Measurements from ENCODE around the gene ADGRF1. TPM values are rescaled to one million over a fixed set of nuclear protein-coding genes. Genes with fewer than 3 reads are reported as not detected.
A peak's percentile ranks its signal among the peaks of the same experiment; 100 is the strongest.

Gene ADGRF1
- total RNA-seq, 1 experiment from 2014 or later = 39.6 TPM

DNA sequence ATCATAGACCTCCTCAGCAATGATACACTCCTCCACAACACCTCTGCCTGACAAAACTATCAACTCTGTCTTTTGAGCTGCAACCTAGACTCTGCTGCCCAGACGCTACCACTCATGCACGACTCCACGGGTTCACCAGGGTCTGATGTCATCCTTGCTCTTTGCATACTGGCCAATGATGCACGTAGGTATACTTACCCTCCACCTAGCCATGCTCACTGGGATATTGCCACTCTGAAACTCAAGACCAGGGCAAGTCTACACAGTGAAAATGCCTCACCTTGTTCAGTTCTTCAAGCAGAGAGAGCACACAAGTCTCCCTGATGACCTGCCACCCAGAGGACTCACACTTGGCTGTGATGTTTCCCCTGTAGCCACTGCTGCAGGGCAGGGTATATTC lies 27.7 kb downstream of the ADGRF1 start (continued):
- no peak for TF ChIP-seq SP1 (IDR thresholded peaks at IDR 0.05; ENCODE audit: low read depth)
- no peak for TF ChIP-seq SRF (IDR thresholded peaks at IDR 0.05; ENCODE audit: low read depth)
- TF ChIP-seq, protein P1, sequence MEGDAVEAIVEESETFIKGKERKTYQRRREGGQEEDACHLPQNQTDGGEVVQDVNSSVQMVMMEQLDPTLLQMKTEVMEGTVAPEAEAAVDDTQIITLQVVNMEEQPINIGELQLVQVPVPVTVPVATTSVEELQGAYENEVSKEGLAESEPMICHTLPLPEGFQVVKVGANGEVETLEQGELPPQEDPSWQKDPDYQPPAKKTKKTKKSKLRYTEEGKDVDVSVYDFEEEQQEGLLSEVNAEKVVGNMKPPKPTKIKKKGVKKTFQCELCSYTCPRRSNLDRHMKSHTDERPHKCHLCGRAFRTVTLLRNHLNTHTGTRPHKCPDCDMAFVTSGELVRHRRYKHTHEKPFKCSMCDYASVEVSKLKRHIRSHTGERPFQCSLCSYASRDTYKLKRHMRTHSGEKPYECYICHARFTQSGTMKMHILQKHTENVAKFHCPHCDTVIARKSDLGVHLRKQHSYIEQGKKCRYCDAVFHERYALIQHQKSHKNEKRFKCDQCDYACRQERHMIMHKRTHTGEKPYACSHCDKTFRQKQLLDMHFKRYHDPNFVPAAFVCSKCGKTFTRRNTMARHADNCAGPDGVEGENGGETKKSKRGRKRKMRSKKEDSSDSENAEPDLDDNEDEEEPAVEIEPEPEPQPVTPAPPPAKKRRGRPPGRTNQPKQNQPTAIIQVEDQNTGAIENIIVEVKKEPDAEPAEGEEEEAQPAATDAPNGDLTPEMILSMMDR (IDR thresholded peaks at IDR 0.05 in 2 of 3, conservative IDR thresholded peaks at IDR 0.05 in 1 of 3; ENCODE audit: borderline replicate concordance in 1 of 3, insufficient read depth in 1 of 3, low read depth in 2 of 3, low read length in 2 of 3) = no peak

DNA sequence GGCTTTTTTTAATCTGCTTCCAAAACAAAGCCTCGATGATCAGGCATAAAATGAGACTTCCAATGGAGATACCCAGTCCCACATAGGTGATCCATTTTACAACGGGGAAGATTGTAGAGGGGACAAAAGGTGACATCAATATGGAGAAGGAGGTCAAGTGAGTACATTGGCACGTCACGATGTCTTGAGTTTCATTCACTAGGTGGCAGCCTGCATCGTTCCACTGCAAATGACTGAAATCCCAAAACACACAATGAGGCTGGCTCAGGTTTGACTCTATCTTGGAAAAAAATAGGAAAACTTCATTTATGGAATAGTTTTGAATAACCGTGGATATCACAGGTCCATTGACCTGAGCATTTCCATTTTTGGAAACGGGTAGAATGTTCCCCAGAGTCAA lies 32.5 kb downstream of the ADGRF1 start:
- H3K9me2 ChIP-seq (ENCODE audit: insufficient read depth) = no peaks in the 10 kb centered on the region
- H4K20me1 ChIP-seq (ENCODE audit: insufficient read depth) = no peaks in the 10 kb centered on the region
- peaks cover 0 to 32% of the 10 kb centered on the region in 2 experiments; a peak in 1 of 4 replicates for H3K36me3 ChIP-seq (ENCODE audit: control insufficient read depth in 1 of 2, insufficient read depth in 2 of 2, low read length in 2 of 2)
- no peak for TF ChIP-seq CBX3 (IDR thresholded peaks at IDR 0.05; ENCODE audit: low read depth)
- peak; percentile 35; the same call in 1 of the 2 replicates for TF ChIP-seq RAD21 (IDR thresholded peaks at IDR 0.05; ENCODE audit: low read depth)
- ChIA-PET CTCF (no interaction called here), RAD21 (ENCODE audit: low non-redundant PET in 1 of 2, low total read pairs in 2 of 2, uncharacterized antibody in 2 of 2, unreplicated experiment in 2 of 2) (no interaction called here), POLR2A (interaction anchor here (0.9 kb wide), 1 partner anchor 8 kb away, joined by 4 read pairs; no protein-coding TSS in a partner anchor)
- no peaks in the 10 kb centered on the region for H3K4me1 ChIP-seq (ENCODE audit: control insufficient read depth in 1 of 2, insufficient read depth in 2 of 2, low read length in 2 of 2)
- no peak overlapping the region for H3K4me2 ChIP-seq (ENCODE audit: low read length)
- H2AFZ ChIP-seq (ENCODE audit: low read depth, low read length, poor library complexity, severe bottlenecking) = no peak overlapping the region
- ATAC-seq (no peak), DNase-seq (ENCODE audit: low read depth, low spot score) (no peak)
- H3K9me3 ChIP-seq (ENCODE audit: control insufficient read depth in 1 of 2, insufficient read depth in 1 of 2, low read depth in 1 of 2, low read length in 2 of 2) = no peaks in the 10 kb centered on the region
- H3K27me3 ChIP-seq (ENCODE audit: insufficient read depth, low read length) = no peaks in the 10 kb centered on the region
- no peak overlapping the region for H3K27ac ChIP-seq (ENCODE audit: low read depth, low read length)
- no TSS peak for BruUV-seq (replicated peaks)
- no peaks in the 10 kb centered on the region for H3K79me2 ChIP-seq (ENCODE audit: insufficient read depth, low read length)
- no peak overlapping the region for H3K9ac ChIP-seq (ENCODE audit: low read length)
- intact Hi-C loops (cut with micrococcal nuclease) = no loop called here
- no peak overlapping the region for H3K4me3 ChIP-seq (replicated peaks in 1 of 2; ENCODE audit: low read depth in 1 of 2, low read length in 2 of 2)

DNA sequence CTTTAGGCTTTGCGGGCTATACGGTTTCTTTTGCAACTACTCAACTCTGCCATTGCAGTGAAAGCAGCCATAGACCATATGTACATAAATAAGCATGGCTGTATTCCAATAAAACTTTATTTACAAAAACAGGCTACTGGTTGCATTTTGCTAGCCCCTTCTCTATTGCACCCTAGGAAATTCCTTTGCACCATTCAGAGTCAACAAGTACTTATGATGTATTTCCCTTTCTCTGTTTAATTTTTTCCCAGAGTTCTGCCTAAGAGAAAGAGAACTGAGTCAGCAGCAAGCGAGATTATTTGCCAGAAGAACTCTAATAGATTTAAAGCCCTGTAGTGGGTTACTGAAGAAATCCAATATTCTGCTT lies 33.8 kb downstream of the ADGRF1 start:
- H3K9me3 ChIP-seq (ENCODE audit: control insufficient read depth in 1 of 2, insufficient read depth in 1 of 2, low read depth in 1 of 2, low read length in 2 of 2) = no peaks in the 10 kb centered on the region
- H3K9ac ChIP-seq (ENCODE audit: low read length) = no peak overlapping the region
- peaks cover 0 to 21% of the 10 kb centered on the region in 2 experiments; a peak in 1 of 4 replicates for H3K36me3 ChIP-seq (ENCODE audit: control insufficient read depth in 1 of 2, insufficient read depth in 2 of 2, low read length in 2 of 2)
- no TSS peak for BruUV-seq (replicated peaks)
- intact Hi-C loops (cut with micrococcal nuclease) = no loop called here
- ChIA-PET POLR2A (no interaction called here), RAD21 (ENCODE audit: low non-redundant PET in 1 of 2, low total read pairs in 2 of 2, uncharacterized antibody in 2 of 2, unreplicated experiment in 2 of 2) (no interaction called here), CTCF (no interaction called here)
- TF ChIP-seq JUND (IDR thresholded peaks at IDR 0.05) (no peak), ZNF274 (IDR thresholded peaks at IDR 0.05; ENCODE audit: low read depth, low read length) (no peak), SRF (IDR thresholded peaks at IDR 0.05; ENCODE audit: low read depth) (no peak), EZH2phosphoT487 (IDR thresholded peaks at IDR 0.05; ENCODE audit: borderline replicate concordance) (no peak), RAD21 (IDR thresholded peaks at IDR 0.05; ENCODE audit: low read depth) (no peak), POLR2A (IDR thresholded peaks at IDR 0.05; ENCODE audit: borderline replicate concordance, extremely low read depth, insufficient read depth, insufficient read length) (no peak), CBX3 (IDR thresholded peaks at IDR 0.05; ENCODE audit: low read depth) (no peak), ELF1 (IDR thresholded peaks at IDR 0.05; ENCODE audit: borderline replicate concordance, low read depth) (no peak), FOSL1 (IDR thresholded peaks at IDR 0.05; ENCODE audit: low read depth) (no peak), EZH2 (IDR thresholded peaks at IDR 0.05) (no peak), YY1 (IDR thresholded peaks at IDR 0.05; ENCODE audit: extremely low read depth, insufficient replicate concordance, low read depth, low read length) (no peak), SP1 (IDR thresholded peaks at IDR 0.05; ENCODE audit: low read depth) (no peak)
- TF ChIP-seq, protein P2, sequence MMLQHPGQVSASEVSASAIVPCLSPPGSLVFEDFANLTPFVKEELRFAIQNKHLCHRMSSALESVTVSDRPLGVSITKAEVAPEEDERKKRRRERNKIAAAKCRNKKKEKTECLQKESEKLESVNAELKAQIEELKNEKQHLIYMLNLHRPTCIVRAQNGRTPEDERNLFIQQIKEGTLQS (IDR thresholded peaks at IDR 0.05) = no peak
- TF ChIP-seq, protein P3, sequence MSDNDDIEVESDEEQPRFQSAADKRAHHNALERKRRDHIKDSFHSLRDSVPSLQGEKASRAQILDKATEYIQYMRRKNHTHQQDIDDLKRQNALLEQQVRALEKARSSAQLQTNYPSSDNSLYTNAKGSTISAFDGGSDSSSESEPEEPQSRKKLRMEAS (IDR thresholded peaks at IDR 0.05) = no peak
- TF ChIP-seq, protein P1 (IDR thresholded peaks at IDR 0.05 in 2 of 3, conservative IDR thresholded peaks at IDR 0.05 in 1 of 3; ENCODE audit: borderline replicate concordance in 1 of 3, insufficient read depth in 1 of 3, low read depth in 2 of 3, low read length in 2 of 3) = no peak
- H3K4me1 ChIP-seq (ENCODE audit: control insufficient read depth in 1 of 2, insufficient read depth in 2 of 2, low read length in 2 of 2) = no peaks in the 10 kb centered on the region
- H3K4me2 ChIP-seq (ENCODE audit: low read length) = no peak overlapping the region
- H3K27me3 ChIP-seq (ENCODE audit: insufficient read depth, low read length) = no peaks in the 10 kb centered on the region
- H3K79me2 ChIP-seq (ENCODE audit: insufficient read depth, low read length) = no peaks in the 10 kb centered on the region
- no peaks in the 10 kb centered on the region for H3K9me2 ChIP-seq (ENCODE audit: insufficient read depth)
- H4K20me1 ChIP-seq (ENCODE audit: insufficient read depth) = no peaks in the 10 kb centered on the region
- H2AFZ ChIP-seq (ENCODE audit: low read depth, low read length, poor library complexity, severe bottlenecking) = no peak overlapping the region
- H3K4me3 ChIP-seq (replicated peaks in 1 of 2; ENCODE audit: low read depth in 1 of 2, low read length in 2 of 2) = no peak overlapping the region
- ATAC-seq = no peak
- no peak overlapping the region for H3K27ac ChIP-seq (ENCODE audit: low read depth, low read length)
- no peak for DNase-seq (ENCODE audit: low read depth, low spot score)
